HepG2 (cell line): Measurements from ENCODE around the gene SYNE3. TPM values are rescaled to one million over a fixed set of nuclear protein-coding genes. Genes with fewer than 3 reads are reported as not detected.

Experiments used
- HMG20A ChIP-seq: IDR thresholded peaks from 2 replicates; pipeline ENCODE4 v1.6.1; 2016; ENCODE audit warnings: borderline replicate concordance
- JARID2 ChIP-seq: sonication (generic); formaldehyde crosslinking; IDR thresholded peaks from 2 replicates; pipeline ENCODE4 v1.8.1; 2023; ENCODE audit warnings: missing genetic modification reagents, inconsistent platforms; ENCODE audit not compliant: insufficient replicate concordance
- MEIS2 ChIP-seq: sonication (generic); formaldehyde crosslinking; IDR thresholded peaks from 2 replicates; pipeline ENCODE4 v1.9.0; 2021; ENCODE audit warnings: mild to moderate bottlenecking, missing genetic modification reagents
- PHF21A ChIP-seq: sonication (generic); formaldehyde crosslinking; IDR thresholded peaks from 2 replicates; pipeline ENCODE4 v1.5.0; 2020; ENCODE audit warnings: mild to moderate bottlenecking, missing genetic modification reagents
- SP1 ChIP-seq, 2 experiments: fragments of 450-650 bp in 1 of 2; sonication (generic) in 1 of 2; formaldehyde crosslinking in 1 of 2; IDR thresholded peaks; 2 replicates each; pipeline versions ENCODE4 v1.4.0 to v1.6.1; 2016 to 2020; ENCODE audit warnings: missing genetic modification reagents in 1 of 2
- SP140L ChIP-seq: sonication (generic); formaldehyde crosslinking; IDR thresholded peaks from 2 replicates; pipeline ENCODE4 v1.4.0; 2020; ENCODE audit warnings: missing genetic modification reagents, borderline replicate concordance
- ZFP62 ChIP-seq: sonication (generic); formaldehyde crosslinking; IDR thresholded peaks from 2 replicates; pipeline ENCODE4 v1.4.0; 2020; ENCODE audit warnings: missing genetic modification reagents
- ZFX ChIP-seq: sonication (generic); formaldehyde crosslinking; IDR thresholded peaks from 2 replicates; pipeline ENCODE4 v1.4.0; 2020; ENCODE audit warnings: mild to moderate bottlenecking, low read depth, missing genetic modification reagents, moderate library complexity
- ZNF34 ChIP-seq: sonication (generic); formaldehyde crosslinking; IDR thresholded peaks from 2 replicates; pipeline ENCODE4 v1.4.0; 2020; ENCODE audit warnings: mild to moderate bottlenecking, missing genetic modification reagents, borderline replicate concordance
- ZNF432 ChIP-seq: sonication (generic); formaldehyde crosslinking; IDR thresholded peaks from 2 replicates; pipeline ENCODE4 v1.5.0; 2020; ENCODE audit warnings: missing genetic modification reagents, mild to moderate bottlenecking, borderline replicate concordance
- ZNF777 ChIP-seq: sonication (generic); formaldehyde crosslinking; IDR thresholded peaks from 2 replicates; pipeline ENCODE4 v1.4.0; 2020; ENCODE audit warnings: missing genetic modification reagents
- polyA plus RNA-seq, 8 experiments: library from polyadenylated mRNA; depleted of rRNA in 3 of 8; stranded (reverse) in 7 of 8; unstranded in 1 of 8; fragments of >200 nt; fragmentation: Illumina TruSeq in 4 of 8; extraction: Trizol in 4 of 8; gene quantifications; 2 replicates each; pipeline versions ENCODE4 v1.2.1 to v1.2.3, GENCODE V29; 2011 to 2016; ENCODE audit warnings: low read depth in 4 of 8, missing spikeins in 1 of 8, mixed read lengths in 1 of 8; ENCODE audit not compliant: insufficient read depth in 1 of 8
- total RNA-seq, 5 experiments: library from RNA; depleted of rRNA; stranded (reverse); fragments of >200 nt; fragmentation: Illumina TruSeq; extraction: Trizol; gene quantifications; 2 replicates each; pipeline ENCODE4 v1.2.3, GENCODE V29; 2016; ENCODE audit warnings: low read depth in 1 of 5
- TF ChIP-seq, protein P1 (sequence below): sonication (generic); formaldehyde crosslinking; IDR thresholded peaks from 2 replicates; pipeline ENCODE4 v1.5.0; 2020; ENCODE audit warnings: missing genetic modification reagents
- TF ChIP-seq, protein P2 (sequence below): sonication (generic); formaldehyde crosslinking; IDR thresholded peaks from 2 replicates; pipeline ENCODE4 v1.4.0; 2020; ENCODE audit warnings: missing genetic modification reagents
- TF ChIP-seq, protein P3 (sequence below): sonication (generic); formaldehyde crosslinking; IDR thresholded peaks from 2 replicates; pipeline ENCODE4 v1.4.0; 2020; ENCODE audit warnings: mild to moderate bottlenecking, low read depth, missing genetic modification reagents
- TF ChIP-seq, protein P4 (sequence below): sonication (generic); formaldehyde crosslinking; IDR thresholded peaks from 2 replicates; pipeline ENCODE4 v1.4.0; 2020; ENCODE audit warnings: missing genetic modification reagents, borderline replicate concordance
- TF ChIP-seq, protein P5 (sequence below): sonication (generic); formaldehyde crosslinking; IDR thresholded peaks from 2 replicates; pipeline ENCODE4 v1.8.0; 2022; ENCODE audit warnings: missing genetic modification reagents, mild to moderate bottlenecking, inconsistent platforms, borderline replicate concordance
- TF ChIP-seq, protein P6 (sequence below): sonication (generic); formaldehyde crosslinking; IDR thresholded peaks from 2 replicates; pipeline ENCODE4 v1.5.0; 2020; ENCODE audit warnings: missing genetic modification reagents, mild to moderate bottlenecking, borderline replicate concordance
- TF ChIP-seq, protein P7 (sequence below): sonication (generic); formaldehyde crosslinking; IDR thresholded peaks from 2 replicates; pipeline ENCODE4 v1.5.0; 2020; ENCODE audit warnings: mild to moderate bottlenecking, missing genetic modification reagents, borderline replicate concordance

SYNE3 gene
- total and polyA plus RNA-seq, 2 of the 13 experiments (the other 11 are each of a cell fraction or from before 2014, with no cell fraction given) = 7.8 to 8.0 TPM

DNA sequence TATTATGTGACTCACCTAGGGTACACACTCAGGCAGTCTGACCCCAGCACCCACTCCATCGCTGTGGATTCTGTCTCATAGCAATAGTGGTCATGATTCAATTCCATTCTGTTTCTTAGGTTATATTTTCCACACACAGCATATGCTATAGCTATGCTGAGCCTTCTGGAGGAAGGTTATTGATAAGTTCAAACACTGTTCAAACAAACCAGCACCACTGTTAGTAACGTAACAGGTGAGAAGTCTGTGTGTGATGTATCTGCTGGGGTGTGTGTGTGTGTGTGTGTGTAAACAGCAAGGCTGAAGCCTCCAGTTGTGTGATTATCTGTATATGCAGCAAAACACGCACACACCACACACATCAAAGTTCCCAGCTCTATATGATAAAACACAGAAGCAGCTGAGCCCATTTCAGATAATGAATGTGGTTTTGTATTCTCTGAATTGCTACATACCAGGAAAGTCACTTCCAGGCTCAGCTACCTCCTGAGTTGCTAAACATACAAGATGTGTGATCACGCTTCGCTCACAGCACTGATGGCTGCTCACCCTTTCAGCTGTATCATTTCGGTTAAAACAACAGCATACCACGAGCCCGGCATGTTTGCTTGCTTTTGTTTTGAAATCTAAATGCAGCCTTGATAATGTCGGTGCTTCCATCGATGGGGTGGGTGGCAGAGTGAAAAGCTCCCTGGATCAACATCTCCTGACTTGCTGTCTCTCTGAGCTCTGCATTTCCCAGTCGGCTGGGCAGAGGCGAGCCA, 6.8 kb upstream of the SYNE3 start (continued):
- peak; percentile 44; the same call in 1 of the 2 replicates for TF ChIP-seq HMG20A (CRISPR knock-in tag)
- TF ChIP-seq SP1 (IDR thresholded peaks at IDR 0.05) = no peak
- TF ChIP-seq SP1 (CRISPR knock-in tag; IDR thresholded peaks at IDR 0.05) = no peak
- no peak for TF ChIP-seq ZNF777 (CRISPR knock-in tag)
- no peak; the same call in 1 of the 2 replicates for TF ChIP-seq PHF21A
- TF ChIP-seq ZFX (CRISPR knock-in tag) = no peak
- no peak for TF ChIP-seq ZFP62 (CRISPR knock-in tag)
- no peak for TF ChIP-seq MEIS2 (CRISPR knock-in tag)
- TF ChIP-seq, protein P1, sequence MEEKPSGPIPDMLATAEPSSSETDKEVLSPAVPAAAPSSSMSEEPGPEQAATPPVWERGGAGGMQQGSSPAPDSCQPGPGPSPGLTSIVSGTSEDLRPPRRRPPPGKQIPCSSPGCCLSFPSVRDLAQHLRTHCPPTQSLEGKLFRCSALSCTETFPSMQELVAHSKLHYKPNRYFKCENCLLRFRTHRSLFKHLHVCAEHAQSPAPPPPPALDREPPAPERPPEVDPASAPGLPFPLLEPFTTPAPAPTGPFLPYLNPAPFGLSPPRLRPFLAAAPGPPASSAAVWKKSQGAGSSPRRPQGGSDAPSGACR (CRISPR knock-in tag) = no peak
- no peak for TF ChIP-seq ZNF432 (CRISPR knock-in tag)
- TF ChIP-seq, protein P2, sequence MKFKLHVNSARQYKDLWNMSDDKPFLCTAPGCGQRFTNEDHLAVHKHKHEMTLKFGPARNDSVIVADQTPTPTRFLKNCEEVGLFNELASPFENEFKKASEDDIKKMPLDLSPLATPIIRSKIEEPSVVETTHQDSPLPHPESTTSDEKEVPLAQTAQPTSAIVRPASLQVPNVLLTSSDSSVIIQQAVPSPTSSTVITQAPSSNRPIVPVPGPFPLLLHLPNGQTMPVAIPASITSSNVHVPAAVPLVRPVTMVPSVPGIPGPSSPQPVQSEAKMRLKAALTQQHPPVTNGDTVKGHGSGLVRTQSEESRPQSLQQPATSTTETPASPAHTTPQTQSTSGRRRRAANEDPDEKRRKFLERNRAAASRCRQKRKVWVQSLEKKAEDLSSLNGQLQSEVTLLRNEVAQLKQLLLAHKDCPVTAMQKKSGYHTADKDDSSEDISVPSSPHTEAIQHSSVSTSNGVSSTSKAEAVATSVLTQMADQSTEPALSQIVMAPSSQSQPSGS = peak; percentile 66; the same call in 1 of the 2 replicates
- TF ChIP-seq, protein P3, sequence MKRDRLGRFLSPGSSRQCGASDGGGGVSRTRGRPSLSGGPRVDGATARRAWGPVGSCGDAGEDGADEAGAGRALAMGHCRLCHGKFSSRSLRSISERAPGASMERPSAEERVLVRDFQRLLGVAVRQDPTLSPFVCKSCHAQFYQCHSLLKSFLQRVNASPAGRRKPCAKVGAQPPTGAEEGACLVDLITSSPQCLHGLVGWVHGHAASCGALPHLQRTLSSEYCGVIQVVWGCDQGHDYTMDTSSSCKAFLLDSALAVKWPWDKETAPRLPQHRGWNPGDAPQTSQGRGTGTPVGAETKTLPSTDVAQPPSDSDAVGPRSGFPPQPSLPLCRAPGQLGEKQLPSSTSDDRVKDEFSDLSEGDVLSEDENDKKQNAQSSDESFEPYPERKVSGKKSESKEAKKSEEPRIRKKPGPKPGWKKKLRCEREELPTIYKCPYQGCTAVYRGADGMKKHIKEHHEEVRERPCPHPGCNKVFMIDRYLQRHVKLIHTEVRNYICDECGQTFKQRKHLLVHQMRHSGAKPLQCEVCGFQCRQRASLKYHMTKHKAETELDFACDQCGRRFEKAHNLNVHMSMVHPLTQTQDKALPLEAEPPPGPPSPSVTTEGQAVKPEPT (CRISPR knock-in tag) = no peak
- TF ChIP-seq, protein P4, sequence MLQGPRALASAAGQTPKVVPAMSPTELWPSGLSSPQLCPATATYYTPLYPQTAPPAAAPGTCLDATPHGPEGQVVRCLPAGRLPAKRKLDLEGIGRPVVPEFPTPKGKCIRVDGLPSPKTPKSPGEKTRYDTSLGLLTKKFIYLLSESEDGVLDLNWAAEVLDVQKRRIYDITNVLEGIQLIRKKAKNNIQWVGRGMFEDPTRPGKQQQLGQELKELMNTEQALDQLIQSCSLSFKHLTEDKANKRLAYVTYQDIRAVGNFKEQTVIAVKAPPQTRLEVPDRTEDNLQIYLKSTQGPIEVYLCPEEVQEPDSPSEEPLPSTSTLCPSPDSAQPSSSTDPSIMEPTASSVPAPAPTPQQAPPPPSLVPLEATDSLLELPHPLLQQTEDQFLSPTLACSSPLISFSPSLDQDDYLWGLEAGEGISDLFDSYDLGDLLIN (CRISPR knock-in tag) = no peak
- TF ChIP-seq JARID2 (CRISPR knock-in tag) = no peak
- TF ChIP-seq, protein P5, sequence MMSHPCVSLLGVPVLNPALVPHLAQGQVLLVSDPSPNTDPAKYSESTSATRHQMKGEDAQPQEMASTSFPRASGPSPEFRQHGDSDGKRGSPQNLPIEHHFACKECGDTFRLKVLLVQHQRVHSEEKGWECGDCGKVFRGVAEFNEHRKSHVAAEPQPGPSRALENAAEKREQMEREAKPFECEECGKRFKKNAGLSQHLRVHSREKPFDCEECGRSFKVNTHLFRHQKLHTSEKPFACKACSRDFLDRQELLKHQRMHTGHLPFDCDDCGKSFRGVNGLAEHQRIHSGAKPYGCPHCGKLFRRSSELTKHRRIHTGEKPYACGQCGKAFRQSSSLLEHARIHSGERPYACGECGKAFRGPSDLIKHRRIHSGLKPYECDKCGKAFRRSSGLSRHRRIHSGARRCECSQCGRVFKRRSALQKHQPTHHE (CRISPR knock-in tag) = no peak
- TF ChIP-seq, protein P6, sequence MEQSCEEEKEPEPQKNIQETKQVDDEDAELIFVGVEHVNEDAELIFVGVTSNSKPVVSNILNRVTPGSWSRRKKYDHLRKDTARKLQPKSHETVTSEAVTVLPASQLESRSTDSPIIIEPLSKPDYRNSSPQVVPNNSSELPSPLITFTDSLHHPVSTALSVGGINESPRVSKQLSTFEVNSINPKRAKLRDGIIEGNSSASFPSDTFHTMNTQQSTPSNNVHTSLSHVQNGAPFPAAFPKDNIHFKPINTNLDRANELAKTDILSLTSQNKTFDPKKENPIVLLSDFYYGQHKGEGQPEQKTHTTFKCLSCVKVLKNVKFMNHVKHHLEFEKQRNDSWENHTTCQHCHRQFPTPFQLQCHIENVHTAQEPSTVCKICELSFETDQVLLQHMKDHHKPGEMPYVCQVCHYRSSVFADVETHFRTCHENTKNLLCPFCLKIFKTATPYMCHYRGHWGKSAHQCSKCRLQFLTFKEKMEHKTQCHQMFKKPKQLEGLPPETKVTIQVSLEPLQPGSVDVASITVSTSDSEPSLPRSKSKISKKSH (CRISPR knock-in tag) = no peak
- TF ChIP-seq ZNF34 (CRISPR knock-in tag) = no peak
- TF ChIP-seq, protein P7, sequence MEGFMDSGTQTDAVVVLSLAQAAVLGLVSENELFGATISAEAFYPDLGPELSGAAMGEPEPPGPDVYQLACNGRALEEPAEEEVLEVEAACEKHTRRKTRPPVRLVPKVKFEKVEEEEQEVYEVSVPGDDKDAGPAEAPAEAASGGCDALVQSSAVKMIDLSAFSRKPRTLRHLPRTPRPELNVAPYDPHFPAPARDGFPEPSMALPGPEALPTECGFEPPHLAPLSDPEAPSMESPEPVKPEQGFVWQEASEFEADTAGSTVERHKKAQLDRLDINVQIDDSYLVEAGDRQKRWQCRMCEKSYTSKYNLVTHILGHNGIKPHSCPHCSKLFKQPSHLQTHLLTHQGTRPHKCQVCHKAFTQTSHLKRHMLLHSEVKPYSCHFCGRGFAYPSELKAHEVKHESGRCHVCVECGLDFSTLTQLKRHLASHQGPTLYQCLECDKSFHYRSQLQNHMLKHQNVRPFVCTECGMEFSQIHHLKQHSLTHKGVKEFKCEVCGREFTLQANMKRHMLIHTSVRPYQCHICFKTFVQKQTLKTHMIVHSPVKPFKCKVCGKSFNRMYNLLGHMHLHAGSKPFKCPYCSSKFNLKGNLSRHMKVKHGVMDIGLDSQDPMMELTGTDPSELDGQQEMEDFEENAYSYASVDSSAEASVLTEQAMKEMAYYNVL = no peak
- TF ChIP-seq SP140L (CRISPR knock-in tag) = no peak
